CD4-positive, alpha-beta T cell treated with Interleukin-2 at 100 ng/mL for 4 hours (primary cell): ENCODE measurements around the gene GXYLT2.
"Not testable (repeated sequence)": the region's sequence is repeated elsewhere in the genome, so short reads cannot be mapped to it uniquely, and the experiment has no call there.

ENCODE experiments used
- DNase-seq: peaks from one replicate; pipeline ENCODE4 v3.0.0-alpha.2; 2020; ENCODE audit warnings: low spot score

GXYLT2 gene

DNA sequence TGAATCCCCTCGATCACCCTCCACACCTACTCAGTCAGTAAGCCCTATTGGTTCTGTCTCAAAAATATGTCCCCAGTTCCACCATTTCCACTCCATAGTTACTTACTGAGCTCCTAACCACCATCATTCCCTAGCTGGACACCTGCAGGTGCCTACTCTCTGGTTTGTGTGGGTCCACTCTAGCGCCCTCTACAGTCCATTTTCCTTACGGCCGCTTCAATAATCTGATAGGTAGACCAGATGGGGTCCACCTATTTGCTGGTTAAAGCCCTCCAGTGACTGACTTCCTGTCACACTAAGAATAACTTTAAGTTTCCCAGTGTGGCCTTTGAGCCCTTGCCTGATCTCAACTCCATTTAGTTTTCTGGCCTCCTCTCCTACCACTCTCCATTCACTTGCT lies 5.0 kb downstream of the GXYLT2 start:
- no peak for DNase-seq

DNA sequence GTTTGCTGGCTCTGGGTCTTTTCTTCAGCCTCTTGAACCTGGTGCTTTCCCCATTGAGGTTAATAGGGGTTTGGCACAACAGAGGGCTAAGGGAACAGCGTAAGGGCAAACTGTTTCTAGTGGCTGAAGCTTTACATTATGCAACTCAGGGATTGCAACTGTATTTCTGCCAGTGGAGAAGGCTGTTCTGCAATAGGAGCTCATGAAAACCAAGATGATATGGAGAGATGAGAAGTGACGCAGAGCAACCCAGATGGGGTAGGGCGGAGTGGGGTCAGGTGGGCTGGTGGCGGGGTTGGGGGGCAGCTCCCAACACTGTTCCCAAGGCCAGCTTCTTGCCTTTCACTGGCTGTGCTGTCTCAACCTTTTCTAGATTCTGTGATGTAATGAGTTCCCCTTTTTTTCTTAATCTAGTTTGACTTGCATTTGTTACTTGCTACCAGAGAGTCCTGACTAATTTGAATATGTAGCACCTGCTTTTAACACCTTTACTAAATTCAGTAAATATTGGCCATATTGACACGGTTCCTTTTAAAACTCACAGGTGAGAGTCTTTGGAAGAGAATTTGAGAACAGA lies 7.2 kb downstream of the GXYLT2 start:
- no peak for DNase-seq

DNA sequence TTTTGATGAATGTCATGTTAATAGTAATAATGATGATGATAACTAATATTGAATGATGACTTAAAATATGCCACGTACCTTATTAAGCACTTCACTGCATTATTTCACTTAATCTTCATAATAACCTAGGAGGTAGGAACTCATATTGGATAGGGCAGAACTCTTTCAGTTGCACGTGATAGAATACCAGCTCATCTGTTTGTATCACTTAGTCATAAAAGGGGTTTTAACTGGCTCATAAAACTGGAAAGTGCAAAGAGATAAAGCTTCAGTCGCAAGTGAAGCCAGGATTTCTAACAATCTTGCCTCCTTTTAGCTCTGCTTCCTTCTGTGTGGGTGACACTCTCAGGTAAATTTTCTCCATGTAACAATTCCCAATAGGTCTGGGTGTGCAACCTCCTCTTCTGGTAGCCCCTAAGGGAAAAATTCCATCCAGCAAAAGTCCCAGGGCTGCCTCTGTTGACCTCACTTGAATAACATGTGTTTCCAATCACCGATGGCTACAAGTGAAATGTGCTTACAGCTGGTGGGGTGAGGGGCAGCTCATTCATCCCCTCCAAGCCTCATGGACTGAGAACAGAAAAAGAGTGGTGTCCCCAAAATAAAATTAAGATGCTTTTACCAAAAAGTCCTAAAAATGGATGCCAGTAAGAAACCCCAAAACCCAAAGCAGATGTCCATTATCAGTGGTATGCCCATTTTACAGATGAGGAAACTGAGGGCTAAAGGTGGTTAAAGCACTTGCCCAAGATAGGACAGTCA lies 9.3 kb downstream of the GXYLT2 start:
- DNase-seq: no peak

DNA sequence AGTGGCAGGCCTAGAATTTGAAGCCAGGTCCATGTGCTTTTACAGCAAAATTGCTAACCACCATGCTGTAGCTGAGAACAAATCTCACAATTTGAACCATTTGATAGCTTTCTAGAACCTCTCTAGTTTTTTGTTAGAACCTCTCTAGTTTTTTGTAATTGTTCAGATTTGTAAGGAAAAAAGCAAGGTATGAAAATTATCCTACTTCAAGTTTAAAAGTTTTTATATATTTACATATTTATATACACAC lies 9.8 kb downstream of the GXYLT2 start:
- DNase-seq: no peak

DNA sequence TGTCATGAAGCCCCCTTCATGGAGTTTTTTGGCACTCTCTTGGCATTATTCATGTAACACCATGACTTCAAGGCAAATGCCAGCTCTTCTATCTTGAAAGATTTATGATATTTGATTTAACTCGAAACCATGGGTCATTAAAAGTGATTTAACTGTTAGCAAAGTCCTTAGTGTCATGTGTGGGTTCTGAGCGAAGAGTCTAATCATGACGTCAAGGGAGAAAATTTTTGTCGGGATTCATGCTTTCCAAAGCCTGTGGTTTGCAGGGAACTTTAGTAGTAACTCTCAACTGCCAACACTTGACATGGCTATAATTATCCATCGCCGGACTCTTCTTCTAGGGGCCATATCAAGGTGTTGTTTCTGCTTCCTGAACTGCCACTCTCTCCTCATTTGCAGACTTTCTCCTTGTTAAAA lies 11.5 kb downstream of the GXYLT2 start:
- no peak for DNase-seq

DNA sequence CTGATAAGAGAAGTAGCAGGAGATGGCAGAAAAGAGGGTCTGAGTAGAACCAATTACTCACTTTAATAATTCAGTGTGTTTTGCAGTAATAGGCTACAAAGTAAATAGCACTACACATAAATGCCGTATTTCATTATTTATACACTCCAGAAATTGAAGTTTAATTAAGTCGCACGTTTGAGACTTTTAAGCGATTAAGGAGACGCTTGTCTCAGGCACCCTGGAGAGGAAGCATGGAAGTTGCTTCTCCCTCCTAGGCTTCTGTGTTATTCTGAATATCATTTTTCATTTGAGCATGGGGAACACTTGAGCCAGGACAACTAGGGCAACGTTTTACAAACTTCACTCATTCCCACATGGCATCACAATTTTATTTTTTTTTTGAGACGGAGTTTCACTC lies 12.2 kb downstream of the GXYLT2 start:
- DNase-seq: no peak

DNA sequence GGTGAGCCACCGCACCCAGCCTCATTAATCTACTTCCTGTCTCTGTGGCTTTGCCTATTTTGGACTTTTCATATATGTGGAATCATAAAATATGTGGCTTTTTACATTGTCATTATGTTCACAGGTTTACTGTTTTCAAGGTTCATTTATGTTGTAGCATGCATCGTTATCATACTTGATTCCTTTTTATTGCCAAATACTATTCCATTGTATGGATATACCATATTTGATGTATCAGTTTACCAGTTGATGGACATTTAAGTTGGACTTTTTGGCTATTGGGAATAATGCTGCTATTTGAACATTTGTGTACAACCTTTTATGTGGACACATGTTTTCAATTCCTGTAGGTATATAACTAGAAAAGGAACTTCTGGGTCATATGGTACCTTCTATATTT lies 14.0 kb downstream of the GXYLT2 start:
- DNase-seq: no peak

DNA sequence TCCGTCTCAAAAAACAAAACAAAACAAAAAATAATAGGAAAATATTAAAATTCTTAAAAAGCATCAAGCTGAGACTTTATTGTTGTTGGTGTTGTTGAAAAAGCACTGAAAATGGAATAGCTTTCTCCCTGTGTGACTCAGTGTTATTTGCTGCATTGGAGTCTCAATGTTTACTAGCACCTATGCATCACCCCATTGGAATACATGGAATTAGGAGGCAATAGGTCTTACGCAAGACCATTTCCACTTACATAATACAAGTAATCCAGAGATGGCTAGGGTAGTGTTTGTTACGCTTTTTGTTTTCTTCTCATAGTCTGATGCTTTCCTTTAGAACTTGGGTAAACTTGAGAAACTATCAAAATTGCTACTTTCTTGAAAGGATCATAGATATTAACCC lies 15.2 kb downstream of the GXYLT2 start:
- DNase-seq: no peak

DNA sequence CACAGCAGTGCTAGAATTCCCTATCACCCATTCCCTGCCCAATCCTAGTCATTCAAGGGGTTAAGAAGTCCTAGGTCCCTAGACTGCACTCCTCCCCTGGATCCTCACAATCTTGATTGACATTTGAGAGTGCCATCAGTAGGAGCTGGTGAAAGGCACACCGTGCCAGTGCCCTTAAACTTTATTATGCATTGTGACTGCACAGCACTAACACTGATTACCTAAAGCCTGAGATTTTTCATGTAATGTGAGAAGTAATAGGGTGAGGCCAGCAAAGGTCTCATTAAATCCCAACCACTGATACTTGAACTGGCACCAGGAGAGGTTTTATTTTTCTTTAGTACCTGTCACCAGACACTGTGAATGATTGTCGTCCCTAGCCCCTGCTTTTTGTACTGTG lies 16.3 kb downstream of the GXYLT2 start:
- no peak for DNase-seq

DNA sequence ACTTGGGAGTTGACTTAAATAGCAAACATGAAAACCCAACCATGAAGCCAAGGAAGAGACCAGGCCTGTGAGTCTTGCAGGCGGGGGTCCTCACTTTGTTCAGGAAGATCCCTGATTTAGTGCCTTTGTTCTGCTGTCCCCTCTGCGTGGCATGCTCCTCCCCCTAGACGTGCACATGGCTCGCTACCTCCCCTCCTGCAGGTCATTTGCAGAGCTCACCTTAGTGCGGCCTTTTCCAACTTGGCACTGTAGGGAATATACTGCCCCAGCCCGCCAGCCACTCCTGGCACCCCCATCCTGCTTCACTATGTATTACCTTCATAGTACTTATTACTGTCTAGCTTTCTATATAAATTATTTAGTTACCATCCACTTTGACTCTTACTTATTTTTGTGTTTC lies 18.3 kb downstream of the GXYLT2 start:
- DNase-seq: no peak

DNA sequence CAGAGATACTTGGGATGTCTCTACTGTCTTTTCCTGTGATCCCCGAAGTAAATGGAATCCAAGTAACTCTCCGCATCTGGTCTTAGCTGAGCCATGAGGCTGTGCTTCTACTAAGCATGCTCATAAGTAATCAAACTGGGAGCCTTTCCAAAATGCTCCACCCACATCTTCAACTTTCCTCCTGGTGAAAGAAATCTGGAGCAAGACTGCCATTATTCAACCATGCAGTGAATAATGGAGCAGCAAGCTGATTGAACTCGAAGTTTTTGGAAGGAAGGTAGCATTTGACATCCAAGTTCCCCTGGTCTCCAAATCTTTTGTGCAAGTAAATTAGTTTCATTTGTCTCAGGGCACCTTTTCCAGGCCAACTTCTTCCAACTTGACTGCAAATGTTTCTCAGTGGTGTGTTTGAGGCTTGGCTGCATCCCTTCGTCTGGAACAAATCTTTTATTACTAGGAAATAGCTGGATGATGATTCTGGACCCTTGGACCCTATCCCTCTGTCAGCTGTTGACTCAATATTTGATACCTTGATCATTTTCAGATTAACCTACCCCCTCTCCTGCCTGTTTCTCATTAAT lies 19.4 kb downstream of the GXYLT2 start:
- no peak for DNase-seq

DNA sequence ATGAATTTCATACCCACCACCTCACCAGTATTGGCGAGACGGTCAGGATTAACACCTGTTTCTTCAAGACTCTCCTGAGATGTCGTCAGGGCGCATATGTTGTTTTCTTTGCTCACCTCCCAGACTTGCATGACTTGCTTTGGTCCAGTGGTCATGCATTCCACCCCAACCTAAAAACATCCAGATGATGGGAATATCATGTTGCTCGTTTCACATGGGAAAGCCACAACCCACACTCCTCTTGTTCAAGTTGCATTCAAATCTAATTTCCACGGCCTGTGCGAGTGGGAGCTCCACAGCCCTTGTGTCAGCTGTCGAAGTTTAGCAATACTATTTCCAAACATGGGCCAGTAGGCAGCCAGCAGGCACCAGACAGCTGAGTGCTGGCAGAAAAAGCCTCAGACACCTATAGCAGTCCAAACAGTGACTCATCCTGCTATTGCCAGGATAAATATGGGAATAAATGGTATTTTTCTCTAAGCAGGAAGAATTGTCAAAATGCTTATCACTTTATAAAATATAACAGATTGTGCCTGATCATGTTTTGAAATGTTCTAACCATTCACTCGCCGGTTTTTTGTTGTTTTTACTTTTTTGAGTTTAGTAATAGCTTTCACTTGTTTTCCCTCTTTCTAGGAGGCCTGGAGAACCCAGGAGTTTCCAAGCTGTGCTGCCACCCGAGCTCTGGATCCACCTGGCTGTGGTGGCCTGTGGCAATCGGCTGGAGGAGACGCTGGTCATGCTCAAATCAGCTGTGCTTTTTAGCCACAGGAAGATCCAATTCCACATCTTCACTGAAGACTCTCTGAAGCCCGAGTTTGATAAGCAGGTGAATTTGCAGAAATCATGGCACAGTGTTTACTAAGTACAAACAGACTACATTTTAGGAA lies 20.1 kb downstream of the GXYLT2 start:
- no peak for DNase-seq

DNA sequence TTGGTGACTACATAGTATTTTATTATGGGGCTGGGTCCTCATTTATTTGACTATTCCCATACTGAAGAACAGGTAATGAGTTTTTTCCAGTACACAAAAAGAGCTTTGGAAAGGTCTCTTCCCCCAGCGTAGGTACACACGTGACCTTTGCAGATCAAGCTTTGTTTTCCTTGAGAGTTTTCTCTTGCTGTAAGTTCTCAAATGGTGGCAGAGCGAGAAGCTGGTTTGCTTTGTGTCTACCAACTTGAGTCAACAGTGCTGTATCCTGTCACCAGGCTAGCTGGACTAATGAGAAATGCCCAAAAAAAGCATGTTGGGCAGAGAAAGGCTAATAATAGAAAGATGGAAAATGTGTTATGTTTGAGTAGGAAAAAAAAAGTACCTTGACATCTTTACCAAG lies 21.7 kb downstream of the GXYLT2 start:
- DNase-seq: no peak

DNA sequence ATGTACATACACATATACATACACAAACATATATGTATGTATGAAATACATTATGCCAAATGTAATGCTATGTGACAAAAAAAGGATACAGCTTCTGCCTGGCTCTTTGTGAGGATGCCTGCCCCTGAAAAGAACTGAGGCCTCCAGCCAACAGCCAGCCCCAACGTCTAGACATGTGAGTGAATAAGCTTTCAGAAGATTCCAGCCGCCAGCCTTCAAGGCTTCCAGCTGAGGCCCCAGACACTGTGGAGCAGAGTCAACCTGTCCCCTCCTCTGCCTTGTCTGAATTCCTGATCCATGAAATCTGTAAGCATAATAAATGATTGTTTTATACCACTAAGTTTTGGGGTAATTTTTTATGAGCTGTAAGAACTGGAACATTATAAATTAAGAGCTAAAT lies 24.7 kb downstream of the GXYLT2 start:
- no peak for DNase-seq

DNA sequence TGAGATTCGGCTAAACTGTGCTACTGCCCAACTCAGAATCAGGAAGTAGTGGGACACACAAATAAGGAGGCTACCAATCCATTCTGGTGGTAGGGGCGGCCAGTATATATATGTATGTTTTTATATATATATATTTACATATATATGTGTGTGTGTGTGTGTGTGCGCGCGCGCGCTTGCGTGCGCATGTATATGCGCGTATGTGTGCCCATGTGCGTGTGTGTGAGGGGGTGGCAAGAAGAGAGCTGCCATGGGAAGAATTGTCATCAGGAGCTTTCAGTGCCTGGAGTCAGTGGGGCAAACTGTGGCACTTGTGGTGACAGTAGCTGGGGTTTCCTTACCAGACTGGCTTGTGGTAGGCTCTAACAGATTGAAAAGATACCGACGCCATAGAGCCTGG lies 26.5 kb downstream of the GXYLT2 start:
- DNase-seq: no peak

DNA sequence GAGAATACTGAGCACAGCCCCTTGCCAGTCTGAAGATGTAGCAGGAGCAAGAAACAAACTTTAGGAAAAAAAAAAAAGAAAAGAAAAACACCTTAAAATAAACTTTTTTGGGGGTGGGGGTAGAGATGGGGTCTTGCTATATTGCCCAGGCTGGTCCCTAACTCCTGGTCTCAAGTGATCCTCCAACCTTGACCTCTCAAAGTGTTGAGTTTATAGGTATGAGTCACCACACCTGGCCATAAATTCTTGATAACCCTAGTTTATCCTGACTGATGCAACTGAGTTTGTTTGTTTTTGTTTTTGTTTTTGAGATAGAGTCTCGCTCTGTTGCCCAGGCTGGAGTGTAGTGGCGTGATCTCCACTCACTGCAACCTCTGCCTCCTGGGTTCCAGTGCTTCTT lies 28.4 kb downstream of the GXYLT2 start:
- DNase-seq: no peak

DNA sequence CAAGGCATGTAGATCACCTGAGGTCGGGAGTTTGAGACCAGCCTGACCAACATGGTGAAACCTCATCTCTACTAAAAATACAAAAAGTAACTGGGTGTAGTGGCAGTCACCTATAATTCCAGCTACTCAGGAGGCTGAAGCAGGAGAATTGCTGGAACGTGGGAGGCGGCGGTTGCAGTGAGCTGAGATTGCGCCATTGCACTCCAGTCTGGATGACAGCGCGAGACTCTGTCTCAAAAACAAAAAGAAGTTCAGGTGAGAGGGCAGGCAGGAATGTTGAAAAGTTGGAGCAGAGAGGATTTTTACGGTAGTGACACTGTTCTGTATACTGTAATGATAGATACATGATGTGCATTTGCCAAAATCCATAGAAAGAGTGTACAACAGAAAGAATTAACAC lies 31.7 kb downstream of the GXYLT2 start:
- DNase-seq: no peak

DNA sequence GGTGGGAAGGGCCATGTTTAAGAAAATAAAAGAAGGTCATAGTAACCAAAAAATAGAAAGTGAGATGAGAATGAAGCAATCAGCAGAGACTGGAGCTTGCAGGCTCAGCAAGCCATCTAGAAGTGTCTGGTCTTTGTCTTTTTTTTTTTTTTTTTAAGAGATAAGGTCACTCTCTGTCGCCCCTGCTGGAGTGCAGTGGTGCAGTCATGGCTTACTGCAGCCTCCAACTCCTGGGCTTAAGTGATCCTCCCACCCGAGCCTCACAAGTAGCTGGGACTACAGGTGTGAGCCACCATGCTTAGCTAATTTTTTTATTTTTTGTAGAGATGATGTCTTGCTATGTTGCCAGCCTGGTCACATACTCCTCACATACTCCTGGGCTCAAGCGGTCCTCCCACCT lies 36.2 kb downstream of the GXYLT2 start:
- no peak for DNase-seq

DNA sequence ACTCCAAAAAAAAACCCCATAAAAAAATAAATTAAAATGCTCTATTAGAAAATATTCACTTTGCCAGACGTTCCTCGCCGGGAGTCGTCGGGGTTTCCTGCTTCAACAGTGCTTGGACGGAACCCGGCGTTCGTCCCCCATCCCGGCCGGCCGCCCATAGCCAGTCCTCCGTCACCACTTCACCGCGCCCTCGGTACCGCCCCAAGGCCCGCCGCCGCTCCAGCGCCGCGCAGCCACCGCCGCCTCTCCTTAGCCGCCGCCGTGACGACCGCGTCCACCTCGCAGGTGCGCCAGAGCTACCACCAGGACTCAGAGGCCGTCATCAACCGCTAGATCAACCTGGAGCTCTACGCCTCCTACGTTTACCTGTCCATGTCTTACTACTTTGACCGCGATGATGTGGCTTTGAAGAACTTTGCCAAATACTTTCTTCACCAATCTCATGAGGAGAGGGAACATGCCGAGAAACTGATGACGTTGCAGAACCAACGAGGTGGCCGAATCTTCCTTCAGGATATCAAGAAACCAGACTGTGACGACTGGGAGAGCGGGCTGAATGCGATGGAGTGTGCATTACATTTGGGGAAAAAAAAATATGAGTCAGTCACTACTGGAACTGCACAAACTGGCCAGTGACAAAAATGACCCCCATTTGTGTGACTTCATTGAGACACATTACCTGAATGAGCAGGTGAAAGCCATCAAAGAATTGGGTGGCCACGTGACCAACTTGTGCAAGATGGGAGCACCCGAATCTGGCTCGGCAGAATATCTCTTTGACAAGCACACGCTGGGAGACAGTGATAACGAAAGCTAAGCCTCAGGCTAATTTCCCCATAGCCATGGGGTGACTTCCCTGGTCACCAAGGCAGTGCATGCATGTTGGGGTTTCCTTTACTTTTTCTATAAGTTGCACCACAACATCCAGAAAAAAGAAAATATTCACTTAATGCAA lies 41.2 kb downstream of the GXYLT2 start:
- DNase-seq: not testable (repeated sequence)

DNA sequence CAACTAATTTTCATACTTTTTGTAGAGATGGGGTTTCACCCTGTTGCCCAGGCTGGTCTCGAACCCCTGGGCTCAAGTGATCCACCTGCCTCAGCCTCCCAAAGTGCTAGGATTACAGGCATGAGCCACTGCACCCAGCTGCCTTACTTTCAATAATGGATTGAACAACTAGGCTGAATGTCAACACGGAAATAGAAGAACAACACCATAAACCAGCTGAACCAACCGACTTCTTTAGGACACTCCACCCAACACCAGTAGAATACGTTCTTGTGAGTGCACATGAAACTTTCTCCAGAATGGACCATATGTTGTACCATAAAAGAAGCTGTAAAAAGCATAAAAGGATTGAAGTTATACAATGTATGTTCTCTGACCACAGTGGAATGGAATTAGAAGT lies 42.9 kb downstream of the GXYLT2 start:
- no peak for DNase-seq

DNA sequence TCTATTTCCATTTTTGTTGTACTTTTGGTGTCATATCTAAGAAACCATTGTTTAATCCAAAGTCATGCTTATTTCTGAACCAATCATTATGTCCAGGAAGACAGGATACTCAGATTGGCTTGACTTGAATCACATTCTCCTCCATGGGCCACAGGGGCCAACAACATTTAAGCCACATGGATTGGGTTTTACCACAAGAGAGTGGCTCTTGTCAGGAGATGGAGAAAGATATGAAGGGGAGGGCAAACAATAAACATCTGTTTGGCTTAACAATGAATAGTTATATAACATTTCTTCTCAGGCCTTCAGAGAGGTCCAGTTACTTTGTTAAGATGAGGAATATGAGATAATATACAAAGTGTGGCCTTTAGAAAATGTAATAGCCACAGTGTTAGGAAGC lies 44.6 kb downstream of the GXYLT2 start:
- no peak for DNase-seq
